ENCODE measurements around the gene TTLL9.

DNA sequence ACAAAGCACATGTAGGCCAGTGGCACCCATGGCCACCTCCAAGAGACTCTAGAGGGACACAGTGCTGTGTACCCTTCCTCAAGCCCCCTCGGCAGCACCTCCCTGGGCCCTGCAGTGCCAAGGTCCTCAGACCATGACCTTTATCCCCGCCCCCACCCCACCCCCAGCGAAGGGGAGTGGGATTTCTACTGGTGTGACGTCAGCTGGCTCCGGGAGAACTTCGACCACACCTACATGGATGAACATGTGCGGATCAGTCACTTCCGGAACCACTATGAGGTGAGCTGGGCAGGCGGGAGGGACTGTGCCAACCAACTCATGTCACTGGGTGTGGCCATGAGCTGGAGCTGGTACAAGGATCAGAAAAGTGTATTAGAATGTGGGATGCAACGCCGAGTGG lies 38.0 kb downstream of the TTLL9 start:
- TF ChIP-seq, protein P1, sequence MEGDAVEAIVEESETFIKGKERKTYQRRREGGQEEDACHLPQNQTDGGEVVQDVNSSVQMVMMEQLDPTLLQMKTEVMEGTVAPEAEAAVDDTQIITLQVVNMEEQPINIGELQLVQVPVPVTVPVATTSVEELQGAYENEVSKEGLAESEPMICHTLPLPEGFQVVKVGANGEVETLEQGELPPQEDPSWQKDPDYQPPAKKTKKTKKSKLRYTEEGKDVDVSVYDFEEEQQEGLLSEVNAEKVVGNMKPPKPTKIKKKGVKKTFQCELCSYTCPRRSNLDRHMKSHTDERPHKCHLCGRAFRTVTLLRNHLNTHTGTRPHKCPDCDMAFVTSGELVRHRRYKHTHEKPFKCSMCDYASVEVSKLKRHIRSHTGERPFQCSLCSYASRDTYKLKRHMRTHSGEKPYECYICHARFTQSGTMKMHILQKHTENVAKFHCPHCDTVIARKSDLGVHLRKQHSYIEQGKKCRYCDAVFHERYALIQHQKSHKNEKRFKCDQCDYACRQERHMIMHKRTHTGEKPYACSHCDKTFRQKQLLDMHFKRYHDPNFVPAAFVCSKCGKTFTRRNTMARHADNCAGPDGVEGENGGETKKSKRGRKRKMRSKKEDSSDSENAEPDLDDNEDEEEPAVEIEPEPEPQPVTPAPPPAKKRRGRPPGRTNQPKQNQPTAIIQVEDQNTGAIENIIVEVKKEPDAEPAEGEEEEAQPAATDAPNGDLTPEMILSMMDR (IDR thresholded peaks at IDR 0.05 in 2 of 3, conservative IDR thresholded peaks at IDR 0.05 in 1 of 3; ENCODE audit: control insufficient read depth in 2 of 3, extremely low read depth in 1 of 3, insufficient read depth in 1 of 3, low read depth in 3 of 3, low read length in 3 of 3), result no peak
- TF ChIP-seq MXI1 (IDR thresholded peaks at IDR 0.05; ENCODE audit: low read depth, low read length) (no peak), RBBP5 (conservative IDR thresholded peaks at IDR 0.05) (no peak)
